Right lobe of liver (tissue), 4 donors: Measurements from ENCODE around the gene MAP1B.

Experiments used
- CTCF ChIP-seq, 4 donors: fragments of 200-600 bp in 3 of 4; fragments of 450-650 bp in 1 of 4; IDR thresholded peaks; one replicate each; pipeline versions ENCODE4 v1.5.1 to v1.8.0; 2016 to 2022; ENCODE audit warnings: antibody characterized with exemption in 4 of 4, mild to moderate bottlenecking in 2 of 4
- POLR2A ChIP-seq: fragments of 450-650 bp; IDR thresholded peaks from one replicate; pipeline ENCODE4 v1.6.1; 2017; ENCODE audit warnings: antibody characterized with exemption, mild to moderate bottlenecking
- donor health status: DM: no; HTN: no; CAD: no.
- donor health status: DM: no; HTN: no; CAD: no.
- donor health status: DM: no; HTN: yes; CAD: no.

GRCh38 chr5:72114629-72115028, 7.4 kb downstream of the MAP1B start:
- TF ChIP-seq CTCF (IDR thresholded peaks at IDR 0.05) (no peak), POLR2A (no peak)
